RWPE1 (cell line): ENCODE measurements around the gene RAPGEF5.

Source experiments
- CTCF ChIA-PET: fragments of 350-600 bp; sonication (Branson Sonifier 250); formaldehyde crosslinking; extraction: SDS; loops from one replicate; lab custom pipeline; 2021; lab: Yijun Ruan, JAX
- POLR2A ChIA-PET: fragments of 400-600 bp; formaldehyde crosslinking; extraction: SDS; loops from one replicate; lab custom pipeline; 2020; ENCODE audit warnings: antibody characterized with exemption; ENCODE audit not compliant: low non-redundant PET; lab: Yijun Ruan, JAX
- DNase-seq: peaks from one replicate; pipeline ENCODE4 v3.0.0; 2012; ENCODE audit warnings: low spot score
- H3K27ac ChIP-seq: fragments of 450-650 bp; 2 replicates; pipeline ENCODE4 v1.5.1; 2017
- CTCF ChIP-seq: fragments of 450-650 bp; conservative IDR thresholded peaks from 2 replicates; pipeline ENCODE4 v1.5.1; 2017; ENCODE audit warnings: low read depth, mild to moderate bottlenecking

RAPGEF5 gene

GRCh38 chr7:22291977-22292376, 65.0 kb downstream of the RAPGEF5 start:
- H3K27ac ChIP-seq: no peak overlapping the region
- CTCF ChIA-PET: no interaction called here
- TF ChIP-seq CTCF: no peak
- POLR2A ChIA-PET: no interaction called here
- no peak for DNase-seq

GRCh38 chr7:22288202-22288601, 68.8 kb downstream of the RAPGEF5 start:
- TF ChIP-seq CTCF: no peak
- ChIA-PET CTCF (no interaction called here), POLR2A (no interaction called here)
- no peak overlapping the region for H3K27ac ChIP-seq
- DNase-seq: no peak

- H3K27ac ChIP-seq: no peak overlapping the region
- POLR2A ChIA-PET: no interaction called here
- CTCF ChIA-PET: no interaction called here
- no peak for TF ChIP-seq CTCF
- no peak for DNase-seq
Observed at GRCh38 chr7:22287412-22287811, 69.5 kb downstream of the RAPGEF5 start.

- no peak for DNase-seq
- no peak for TF ChIP-seq CTCF
- ChIA-PET POLR2A (no interaction called here), CTCF (no interaction called here)
- no peak overlapping the region for H3K27ac ChIP-seq
Observed at GRCh38 chr7:22286436-22286835, 70.5 kb downstream of the RAPGEF5 start.

- ChIA-PET CTCF (no interaction called here), POLR2A (no interaction called here)
- no peak for DNase-seq
- H3K27ac ChIP-seq: no peak overlapping the region
- no peak for TF ChIP-seq CTCF
Observed at GRCh38 chr7:22281481-22281880, 75.5 kb downstream of the RAPGEF5 start.

- DNase-seq: no peak
- ChIA-PET CTCF (interaction anchor here (0.7 kb wide), 1 partner anchor 201 kb away, joined by 4 read pairs; no protein-coding TSS in a partner anchor), POLR2A (no interaction called here)
- no peak for TF ChIP-seq CTCF
- H3K27ac ChIP-seq: no peak overlapping the region
Observed at GRCh38 chr7:22280031-22280430, 76.9 kb downstream of the RAPGEF5 start.

- H3K27ac ChIP-seq: no peak overlapping the region
- ChIA-PET CTCF (no interaction called here), POLR2A (no interaction called here)
- no peak for TF ChIP-seq CTCF
- DNase-seq: no peak
Observed at GRCh38 chr7:22278660-22279059, 78.3 kb downstream of the RAPGEF5 start.
